Upper lobe of left lung (tissue), 4 donors: ENCODE results near the gene AGAP1.

ENCODE experiments used
- CTCF ChIP-seq, 6 experiments: fragments of 450-650 bp in 4 of 6; fragments of 200-600 bp in 2 of 6; sonication (generic) in 2 of 6; IDR thresholded peaks; one replicate each; pipeline ENCODE4 v1.5.1; 2016 to 2019; ENCODE audit warnings: antibody characterized with exemption in 6 of 6
- EP300 ChIP-seq, 4 donors: sonication (generic); formaldehyde crosslinking; IDR thresholded peaks; one replicate each; pipeline ENCODE4 v1.5.1; 2017; ENCODE audit warnings: antibody characterized with exemption in 4 of 4, control low read depth in 2 of 4

GRCh38 chr2:235946590-235946989, 452.7 kb downstream of the AGAP1 start:
- no peak for TF ChIP-seq CTCF (IDR thresholded peaks at IDR 0.05)
- no peak for TF ChIP-seq EP300 (IDR thresholded peaks at IDR 0.05)
